ENCODE data around the gene MAP3K14.
"Not testable (repeated sequence)": the region's sequence is repeated elsewhere in the genome, so short reads cannot be mapped to it uniquely, and the experiment has no call there.

MAP3K14 gene

GRCh38 chr17:45257115-45257514 lies 59.7 kb downstream of the MAP3K14 start:
- no peak for DNase-seq (ENCODE audit: low spot score)

- no peak for DNase-seq (ENCODE audit: low spot score)
Measured at GRCh38 chr17:45256114-45256966, 60.5 kb downstream of the MAP3K14 start.

DNA sequence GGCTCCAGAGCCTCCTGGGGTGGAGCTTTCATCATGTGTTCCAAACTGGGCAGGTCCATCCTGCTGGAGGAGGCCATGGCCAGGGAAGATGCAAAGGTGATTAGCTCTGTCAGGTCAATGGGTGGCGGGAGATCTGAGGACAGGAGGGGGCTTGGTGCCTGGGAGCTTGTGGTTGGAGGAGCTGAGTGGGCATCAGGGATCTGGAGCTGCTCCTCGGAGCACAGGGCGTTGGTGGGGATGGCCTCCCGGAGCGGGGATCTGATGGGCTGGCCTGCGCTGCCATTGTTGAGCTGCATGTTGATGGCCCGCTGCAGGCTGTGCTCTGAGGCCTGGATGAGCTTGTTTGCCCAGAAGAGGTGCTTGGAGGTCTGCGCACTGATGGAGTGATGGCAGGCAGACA lies 61.5 kb downstream of the MAP3K14 start:
- no peak for DNase-seq (ENCODE audit: low spot score)

- no peak for DNase-seq (ENCODE audit: low spot score)
Measured at GRCh38 chr17:45253879-45254278, 62.9 kb downstream of the MAP3K14 start.

DNA sequence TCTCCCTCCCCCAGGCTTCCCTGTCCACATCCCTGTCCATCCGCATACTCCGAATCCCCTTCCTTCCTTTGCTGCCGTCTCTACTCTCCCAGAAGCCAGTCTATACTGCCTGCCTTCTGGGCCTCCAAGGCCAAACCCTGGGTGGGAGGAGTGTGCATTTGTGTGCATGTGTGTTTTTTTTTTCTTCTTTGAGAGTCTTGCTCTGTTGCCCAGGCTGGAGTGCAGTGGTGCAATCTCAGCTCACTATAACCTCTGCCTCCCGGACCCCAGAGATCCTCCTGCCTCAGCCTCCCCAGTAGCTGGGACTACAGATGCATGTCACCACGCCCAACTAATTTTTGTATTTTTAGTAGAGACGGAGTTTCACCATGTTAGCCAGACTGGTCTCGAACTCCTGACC lies 63.6 kb downstream of the MAP3K14 start:
- not testable (repeated sequence) for DNase-seq (ENCODE audit: low spot score)

- DNase-seq (ENCODE audit: low spot score), result no peak
Measured at GRCh38 chr17:45251931-45252330, 64.9 kb downstream of the MAP3K14 start.

DNA sequence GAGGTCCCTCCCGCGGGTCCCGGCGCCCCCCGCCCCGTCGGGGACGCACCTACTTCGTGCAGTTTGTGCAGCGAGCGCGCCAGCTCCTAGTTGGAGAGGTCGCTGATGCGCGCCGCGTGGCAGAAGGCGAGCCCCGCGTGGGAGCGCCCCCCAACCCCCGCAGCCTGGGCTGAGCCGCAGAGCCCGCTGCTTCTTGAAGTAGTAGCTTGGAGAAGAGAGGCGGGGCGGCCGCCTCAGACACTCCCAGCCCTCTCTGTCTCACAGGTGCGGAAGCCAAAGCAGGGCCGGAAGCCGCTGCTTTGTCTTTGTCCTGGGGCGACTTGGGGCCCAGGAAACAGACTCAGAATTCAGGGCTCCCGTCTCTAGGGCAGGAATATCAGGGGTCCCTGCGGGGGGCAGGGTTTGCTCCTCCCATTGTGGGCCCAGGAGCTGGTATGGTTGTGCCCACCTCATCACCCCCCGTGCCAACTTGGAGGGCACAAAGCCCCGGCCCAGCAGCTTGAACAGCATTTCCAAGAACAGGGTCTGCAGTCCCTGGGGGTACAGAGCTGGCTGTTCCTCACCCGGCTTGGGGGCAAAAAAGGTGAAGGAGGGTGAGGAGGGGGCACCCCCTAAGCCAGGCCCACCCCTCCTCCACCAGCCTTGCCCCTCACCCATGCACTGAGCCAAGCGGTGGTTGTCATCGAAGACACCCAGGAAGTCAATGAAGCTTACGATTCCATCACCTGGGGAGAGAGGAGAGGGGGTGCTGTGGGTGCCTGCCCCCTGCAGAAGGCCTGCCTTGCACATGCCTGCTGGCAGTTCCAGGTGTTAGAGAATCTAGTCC lies 68.5 kb downstream of the MAP3K14 start:
- DNase-seq (ENCODE audit: low spot score), result no peak

DNA sequence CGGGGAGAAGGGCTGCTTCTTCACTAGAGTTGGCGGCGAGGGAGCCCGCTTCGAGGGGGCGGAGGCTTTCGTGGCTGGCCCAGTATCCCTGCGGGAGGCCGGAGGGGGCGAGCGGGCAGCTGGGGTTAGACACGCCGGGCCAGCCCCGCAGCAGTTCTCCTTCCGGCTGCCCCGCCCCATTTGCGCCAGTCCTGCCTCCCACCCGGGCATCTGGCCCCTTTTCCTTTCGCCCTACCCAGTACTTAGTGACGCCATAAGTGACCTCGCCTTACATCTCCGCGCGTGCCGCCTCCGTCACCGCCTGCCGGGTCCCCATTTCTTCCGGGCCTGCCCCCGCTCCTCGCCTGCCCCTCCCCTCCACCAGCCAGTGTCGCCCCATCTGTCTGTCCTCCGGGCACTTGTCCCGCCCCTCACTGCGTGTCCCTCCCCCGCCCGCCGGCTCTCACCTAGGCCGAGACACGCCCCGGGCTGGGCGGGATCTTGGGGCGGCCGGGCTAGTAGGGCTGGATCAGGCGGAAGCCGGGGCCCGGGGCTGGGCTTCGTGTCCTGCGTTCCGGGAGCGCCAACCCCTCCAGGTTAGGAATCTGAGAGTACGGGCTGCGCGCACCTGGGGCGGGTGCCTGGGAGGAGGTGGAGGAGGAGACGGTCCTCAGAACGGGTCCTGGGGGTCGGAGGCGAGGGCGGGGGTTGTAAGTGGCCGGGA lies 69.2 kb downstream of the MAP3K14 start:
- peak; percentile 58 for DNase-seq (ENCODE audit: low spot score)

GRCh38 chr17:45246861-45247428 lies 69.9 kb downstream of the MAP3K14 start:
- no peak for DNase-seq (ENCODE audit: low spot score)

GRCh38 chr17:45246338-45246737 lies 70.5 kb downstream of the MAP3K14 start:
- no peak for DNase-seq (ENCODE audit: low spot score)

DNA sequence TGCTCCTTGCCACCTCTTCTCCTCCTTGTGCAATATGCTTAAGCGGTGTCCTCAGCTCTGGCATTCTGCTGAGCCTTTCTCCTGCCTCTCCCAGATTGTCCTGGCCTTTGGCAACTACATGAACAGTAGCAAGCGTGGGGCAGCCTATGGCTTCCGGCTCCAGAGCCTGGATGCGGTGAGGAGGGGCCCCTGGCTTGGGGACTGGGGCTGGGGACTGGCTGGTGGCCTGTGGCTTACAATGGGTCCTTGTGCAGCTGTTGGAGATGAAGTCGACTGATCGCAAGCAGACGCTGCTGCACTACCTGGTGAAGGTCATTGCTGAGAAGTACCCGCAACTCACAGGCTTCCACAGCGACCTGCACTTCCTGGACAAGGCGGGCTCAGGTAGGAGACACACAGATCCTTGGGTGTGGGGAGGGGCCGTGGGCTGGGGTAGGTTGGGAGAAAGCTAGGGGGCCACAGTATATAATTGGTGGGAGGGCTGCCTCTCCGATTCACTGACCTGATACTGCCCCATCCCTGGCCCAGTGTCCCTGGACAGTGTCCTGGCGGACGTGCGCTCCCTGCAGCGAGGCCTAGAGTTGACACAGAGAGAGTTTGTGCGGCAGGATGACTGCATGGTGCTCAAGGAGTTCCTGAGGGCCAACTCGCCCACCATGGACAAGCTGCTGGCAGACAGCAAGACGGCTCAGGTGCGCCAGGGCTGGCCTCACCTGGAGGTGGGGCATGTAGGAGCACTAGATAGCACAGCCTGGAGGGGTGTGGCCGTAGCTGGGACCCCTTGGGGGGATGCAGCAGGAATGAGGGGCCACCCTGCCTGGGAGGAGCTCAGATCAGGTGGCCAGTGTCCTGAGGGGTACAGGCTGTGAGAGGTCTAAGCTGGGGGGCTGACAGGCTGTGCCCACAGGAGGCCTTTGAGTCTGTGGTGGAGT lies 71.8 kb downstream of the MAP3K14 start:
- DNase-seq (ENCODE audit: low spot score), result no peak

GRCh38 chr17:45243750-45244149 lies 73.1 kb downstream of the MAP3K14 start:
- no peak for DNase-seq (ENCODE audit: low spot score)

GRCh38 chr17:45242029-45242414 lies 74.8 kb downstream of the MAP3K14 start:
- no peak for DNase-seq (ENCODE audit: low spot score)

GRCh38 chr17:45241328-45242028 lies 75.3 kb downstream of the MAP3K14 start:
- no peak for DNase-seq (ENCODE audit: low spot score)

DNA sequence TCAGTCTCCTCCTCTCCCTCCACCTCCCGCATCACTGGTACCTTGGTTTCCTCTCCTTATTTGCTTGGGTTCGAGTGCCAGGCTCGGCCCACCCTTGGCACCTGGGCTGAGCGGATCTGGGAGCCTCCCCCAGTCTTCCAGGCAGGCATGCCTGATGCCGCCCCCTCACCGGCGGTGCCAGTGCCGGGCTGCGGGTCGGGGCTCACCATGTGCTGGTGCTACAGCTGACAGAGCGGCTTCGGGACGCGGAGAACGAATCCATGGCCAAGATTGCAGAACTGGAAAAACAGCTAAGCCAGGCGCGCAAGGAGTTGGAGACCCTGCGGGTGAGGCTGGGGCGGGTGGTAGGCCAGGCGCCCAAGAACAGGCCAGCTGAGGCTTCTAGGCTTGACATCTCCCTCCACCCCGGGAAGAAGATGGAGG lies 75.9 kb downstream of the MAP3K14 start:
- no peak for DNase-seq (ENCODE audit: low spot score)

DNA sequence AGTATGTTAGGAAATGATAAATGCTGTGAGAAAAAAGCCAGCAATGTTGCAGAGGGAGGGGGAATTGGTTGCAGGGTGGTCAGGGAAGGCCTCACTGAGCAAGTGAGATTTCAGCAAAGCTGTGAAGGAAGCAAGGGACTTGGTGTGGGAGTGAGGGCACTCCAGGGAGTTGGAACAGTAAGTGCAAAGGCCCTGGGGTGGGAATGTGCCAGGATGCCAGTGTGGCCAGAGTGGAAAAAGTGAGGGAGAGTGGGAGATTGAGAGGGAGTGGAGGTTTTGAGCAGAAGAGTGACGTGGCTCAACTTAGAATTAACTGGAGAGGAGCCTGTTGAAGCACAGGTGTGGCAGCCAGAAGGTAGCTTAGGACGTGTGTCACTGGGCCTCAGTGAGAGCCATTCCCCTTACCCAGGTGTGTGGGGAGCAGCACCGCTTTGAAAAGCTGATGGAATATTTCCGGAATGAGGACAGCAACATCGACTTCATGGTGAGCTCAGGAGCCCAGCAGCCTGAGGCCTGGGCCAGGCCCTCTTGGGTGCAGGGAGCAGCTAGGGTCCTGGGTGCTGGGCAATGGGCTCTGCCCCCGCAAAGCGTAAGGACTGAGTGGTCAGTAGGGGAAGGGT lies 78.6 kb downstream of the MAP3K14 start:
- DNase-seq (ENCODE audit: low spot score), result no peak

DNA sequence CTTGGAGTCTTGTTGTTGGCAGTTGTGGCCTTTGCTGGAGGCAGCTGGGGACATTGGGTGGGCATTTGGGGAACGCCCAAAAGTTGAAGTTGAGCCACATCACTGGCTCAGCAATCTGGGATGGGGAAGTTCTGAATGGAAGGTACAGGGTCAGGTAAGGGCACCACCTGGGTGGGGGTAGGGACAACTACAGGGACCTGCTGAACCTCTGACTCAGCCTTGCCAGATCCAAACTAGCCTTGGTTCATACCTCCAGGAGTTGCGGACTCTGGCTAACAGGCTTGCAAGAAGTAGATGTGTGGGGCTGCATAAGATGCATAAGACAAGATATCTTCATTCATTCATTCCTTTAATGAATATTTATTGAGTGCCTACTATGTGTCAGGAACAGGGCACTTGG lies 79.1 kb downstream of the MAP3K14 start:
- no peak for DNase-seq (ENCODE audit: low spot score)

DNA sequence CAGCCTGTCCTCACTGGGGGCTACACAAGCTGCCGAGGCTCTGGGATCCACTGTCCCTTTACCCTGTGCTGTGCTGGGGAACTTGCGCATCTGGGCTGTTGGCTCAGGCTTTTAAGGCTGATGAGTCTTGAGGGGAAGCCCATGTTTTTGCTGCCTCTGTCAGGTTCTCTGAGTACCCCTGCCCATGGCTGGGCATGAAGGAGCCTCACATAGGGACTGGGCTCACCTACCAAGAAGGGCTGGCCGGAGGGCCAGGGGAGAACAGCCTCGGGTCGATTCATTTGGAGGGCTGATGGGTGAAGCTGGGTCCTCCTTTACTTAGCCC lies 80.6 kb downstream of the MAP3K14 start:
- no peak for DNase-seq (ENCODE audit: low spot score)

DNA sequence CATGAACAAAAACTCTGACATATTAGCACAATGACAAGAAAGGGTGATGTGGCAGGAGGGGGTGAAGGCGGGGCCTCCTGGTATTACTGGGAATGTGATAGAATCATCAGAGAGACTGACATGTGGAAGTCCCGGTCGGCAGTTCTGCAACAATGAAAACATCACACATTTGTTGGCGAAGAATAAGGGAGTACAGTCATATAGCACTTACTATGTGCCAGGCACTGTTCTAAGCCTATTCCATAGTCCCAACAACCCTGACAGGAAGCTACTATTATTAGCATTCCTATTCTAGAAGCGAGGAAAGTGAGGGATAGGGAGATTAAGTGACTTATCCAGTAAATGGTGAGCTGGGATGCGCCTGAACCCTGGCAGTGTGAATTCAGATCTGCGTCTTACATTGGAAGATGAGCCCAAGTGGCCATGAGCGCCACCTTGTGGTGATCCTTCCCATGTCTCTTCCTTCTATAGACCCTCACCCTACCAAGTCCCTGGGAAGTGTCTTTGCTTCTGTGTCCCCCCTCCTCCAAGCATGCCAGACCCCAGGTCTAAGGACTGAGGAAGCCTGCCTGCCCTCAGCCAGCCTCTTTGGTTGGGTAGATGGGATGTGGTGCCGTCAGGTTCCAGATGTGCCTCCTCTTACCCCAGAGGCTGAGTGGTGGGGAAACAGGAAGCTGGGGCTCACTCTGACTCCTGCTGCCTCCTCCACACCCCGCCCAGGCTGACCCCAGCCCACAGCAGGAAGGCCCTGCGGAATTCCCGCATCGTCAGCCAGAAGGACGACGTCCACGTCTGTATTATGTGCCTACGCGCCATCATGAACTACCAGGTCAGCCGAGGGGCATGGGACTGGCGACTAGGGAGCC lies 81.2 kb downstream of the MAP3K14 start:
- peak; percentile 72 for DNase-seq (ENCODE audit: low spot score)
